Activated CD8-positive, alpha-beta T cell treated with anti-CD3 and anti-CD28 coated beads for 36 hours (primary cell): ENCODE measurements around the gene KATNB1. TPM values are rescaled to one million over a fixed set of nuclear protein-coding genes. Genes with fewer than 3 reads are reported as not detected.

Experiments
- ATAC-seq: fragments of 200-7000 bp; cut with Tn5 transposase; one replicate; pipeline ENCODE4 v1.10.0; 2021; ENCODE audit warnings: mild to moderate bottlenecking, moderate library complexity
- CTCF ChIA-PET: fragments of 350-600 bp; sonication (Branson Sonifier 250); formaldehyde crosslinking; loops from one replicate; lab custom pipeline; 2021; ENCODE audit warnings: antibody characterized with exemption; lab: Charles Lee
- POLR2A ChIA-PET: fragments of 350-600 bp; sonication (Branson Sonifier 250); formaldehyde crosslinking; loops from one replicate; lab custom pipeline; 2021; ENCODE audit warnings: antibody characterized with exemption; lab: Charles Lee
- DNase-seq: peaks from one replicate; pipeline ENCODE4 v3.0.0-alpha.2; 2020
- H3K27ac Mint-ChIP-seq: one replicate; pipeline ENCODE4 v1.8.0; 2021; ENCODE audit warnings: mild to moderate bottlenecking, mixed read lengths
- H3K27me3 Mint-ChIP-seq: one replicate; pipeline ENCODE4 v1.8.0; 2021; ENCODE audit warnings: mixed read lengths
- H3K36me3 Mint-ChIP-seq: one replicate; pipeline ENCODE4 v1.8.0; 2021; ENCODE audit warnings: low read depth, mixed read lengths
- H3K4me1 Mint-ChIP-seq: one replicate; pipeline ENCODE4 v1.8.0; 2021; ENCODE audit warnings: low read depth, mixed read lengths
- H3K4me3 Mint-ChIP-seq: one replicate; pipeline ENCODE4 v1.8.0; 2021; ENCODE audit warnings: mild to moderate bottlenecking, moderate library complexity, mixed read lengths
- H3K9me3 Mint-ChIP-seq: one replicate; pipeline ENCODE4 v1.8.0; 2021; ENCODE audit warnings: mixed read lengths
- CTCF ChIP-seq: fragments of 200-600 bp; IDR thresholded peaks from one replicate; pipeline ENCODE4 v1.8.0; 2022; ENCODE audit warnings: antibody characterized with exemption, mild to moderate bottlenecking
- intact Hi-C: fragments of 100-400 bp; cut with micrococcal nuclease; formaldehyde crosslinking; loops from one replicate; pipeline ENCODE4 v1.10.0; 2022
- total RNA-seq, 2 experiments: library from RNA; stranded (reverse); gene quantifications; one replicate each; pipeline ENCODE4 v1.2.3, GENCODE V29; 2021

KATNB1 gene
- total RNA-seq, 2 experiments from 2014 or later = 35.1 to 39.6 TPM

- DNase-seq (no peak), ATAC-seq (no peak)
- Mint-ChIP-seq H3K4me1 (peaks cover 4% of the 10 kb centered on the region), H3K27ac (no peak overlapping the region), H3K36me3 (peaks cover 7% of the 10 kb centered on the region), H3K4me3 (no peak overlapping the region), H3K27me3 (no peaks in the 10 kb centered on the region), H3K9me3 (no peaks in the 10 kb centered on the region)
- TF ChIP-seq CTCF = no peak
- ChIA-PET POLR2A (interaction anchor here (1.7 kb wide), 1 partner anchor 8 kb away, joined by 3 read pairs; no protein-coding TSS in a partner anchor), CTCF (interaction anchor here (4.4 kb wide), 1 partner anchor 17 kb away, joined by 24 read pairs; the partner anchor contains the start of gene KATNB1)
- intact Hi-C loops = no loop called here
Observed at GRCh38 chr16:57753448-57754353, 18.1 kb downstream of the KATNB1 start.

DNA sequence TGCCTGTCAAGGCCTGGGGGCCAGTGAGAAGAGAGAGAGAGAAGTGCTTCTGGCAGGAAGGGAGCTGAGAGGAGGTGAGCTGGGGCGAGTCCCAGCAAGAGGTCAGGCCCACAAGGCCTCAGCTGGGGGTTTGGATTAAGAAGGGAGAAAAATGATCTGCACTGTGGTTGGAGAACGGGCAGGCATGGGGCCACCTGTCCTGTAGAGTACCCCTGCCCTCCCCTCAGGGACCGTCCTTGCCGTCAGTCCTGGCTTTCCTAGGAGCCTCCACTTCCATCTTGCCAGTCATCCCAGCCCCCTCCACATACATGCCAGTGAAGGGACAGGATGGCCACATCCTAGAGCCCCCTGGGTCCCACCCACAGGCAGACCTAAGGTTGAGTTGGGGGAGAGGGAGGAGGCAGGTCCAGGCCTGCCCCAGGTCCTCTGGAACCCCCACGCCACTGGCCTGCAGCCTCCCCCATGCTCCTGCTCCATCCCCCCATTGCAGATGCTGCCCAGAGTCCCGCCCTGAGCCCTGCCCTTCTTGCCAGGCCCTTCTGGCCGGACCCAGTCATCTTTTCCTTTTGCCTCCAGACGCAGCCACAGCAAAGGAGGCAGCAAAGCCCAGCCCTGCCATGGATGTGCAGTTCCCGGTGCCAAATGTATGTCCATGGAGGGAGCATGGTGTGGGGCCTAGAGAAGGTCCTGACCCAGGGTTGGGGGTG, 18.9 kb downstream of the KATNB1 start:
- Mint-ChIP-seq H3K36me3 (peaks cover 7% of the 10 kb centered on the region), H3K9me3 (no peaks in the 10 kb centered on the region), H3K4me1 (peaks cover 4% of the 10 kb centered on the region), H3K4me3 (no peak overlapping the region), H3K27ac (no peak overlapping the region), H3K27me3 (no peaks in the 10 kb centered on the region)
- intact Hi-C loops = no loop called here
- DNase-seq (no peak), ATAC-seq (no peak)
- ChIA-PET POLR2A (interaction anchor here (1.7 kb wide), 1 partner anchor 9 kb away, joined by 3 read pairs; no protein-coding TSS in a partner anchor), CTCF (interaction anchor here (4.4 kb wide), 1 partner anchor 18 kb away, joined by 24 read pairs; the partner anchor contains the start of gene KATNB1)
- TF ChIP-seq CTCF = no peak

DNA sequence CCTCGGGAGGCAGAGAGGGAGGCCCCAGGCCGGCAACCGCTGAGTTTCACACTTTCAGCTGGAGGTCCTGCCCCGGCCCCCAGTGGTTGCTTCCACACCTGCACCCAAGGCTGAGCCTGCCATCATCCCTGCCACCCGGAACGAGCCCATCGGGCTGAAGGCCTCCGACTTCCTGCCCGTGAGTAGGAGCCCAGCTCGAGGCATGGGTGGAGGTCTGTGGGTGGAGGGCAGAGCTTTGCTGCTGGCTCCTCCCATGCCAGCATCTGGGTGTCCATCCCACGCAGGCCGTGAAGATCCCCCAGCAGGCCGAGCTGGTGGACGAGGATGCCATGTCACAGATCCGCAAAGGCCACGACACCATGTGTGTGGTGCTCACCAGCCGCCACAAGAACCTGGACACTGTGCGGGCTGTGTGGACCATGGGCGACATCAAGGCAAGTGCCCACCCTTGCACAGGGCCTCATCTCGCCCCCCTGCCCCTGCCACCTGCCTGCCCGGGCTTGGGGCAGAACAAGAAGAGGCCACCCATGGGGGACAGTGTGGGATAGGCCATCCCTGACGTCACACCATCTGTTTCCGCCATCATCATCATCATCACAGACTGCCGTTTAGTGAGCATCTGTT, 19.6 kb downstream of the KATNB1 start:
- intact Hi-C loops = no loop called here
- Mint-ChIP-seq H3K9me3 (no peaks in the 10 kb centered on the region), H3K36me3 (peaks cover 7% of the 10 kb centered on the region), H3K27me3 (no peaks in the 10 kb centered on the region), H3K4me3 (no peak overlapping the region), H3K27ac (no peak overlapping the region), H3K4me1 (peaks cover 4% of the 10 kb centered on the region)
- DNase-seq = no peak
- CTCF ChIA-PET = interaction anchor here (1.6 to 4.4 kb wide), 2 partner anchors 19 to 100 kb away, joined by 4 to 24 read pairs; partner anchors contain the start of gene KATNB1
- ATAC-seq = no peak
- no peak for TF ChIP-seq CTCF
- POLR2A ChIA-PET = interaction anchor here (1.7 kb wide), 1 partner anchor 10 kb away, joined by 3 read pairs; no protein-coding TSS in a partner anchor

DNA sequence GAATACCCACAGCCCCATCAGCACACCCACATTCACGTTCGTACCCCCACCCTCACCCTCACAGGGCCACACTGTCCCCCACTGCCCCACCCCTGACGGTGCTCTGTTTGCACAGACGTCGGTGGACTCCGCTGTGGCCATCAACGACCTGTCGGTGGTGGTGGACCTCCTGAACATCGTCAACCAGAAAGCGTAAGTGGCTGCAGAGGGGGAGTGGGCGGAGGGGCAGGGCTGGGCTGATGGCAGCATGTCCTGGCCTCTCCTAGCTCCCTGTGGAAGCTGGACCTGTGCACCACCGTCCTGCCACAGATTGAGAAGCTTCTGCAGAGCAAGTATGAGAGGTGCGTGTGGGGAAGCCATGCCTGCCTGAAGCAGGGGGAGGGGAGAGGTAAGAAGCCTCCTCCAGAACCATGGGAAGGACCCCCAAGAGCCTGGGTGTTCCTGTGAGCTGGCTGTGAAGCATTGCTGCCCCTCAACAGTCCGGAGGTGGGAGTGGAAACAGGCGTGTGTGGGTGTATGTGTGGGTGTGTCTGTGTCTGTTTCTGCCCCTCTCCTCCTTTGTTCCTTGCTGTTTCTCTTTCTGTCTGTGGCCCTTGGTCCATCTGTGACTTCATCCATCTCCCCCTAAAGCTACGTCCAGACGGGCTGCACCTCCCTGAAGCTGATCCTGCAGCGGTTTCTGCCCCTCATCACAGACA, 20.3 kb downstream of the KATNB1 start:
- Mint-ChIP-seq H3K4me1 (peaks cover 4% of the 10 kb centered on the region), H3K4me3 (no peak overlapping the region), H3K27me3 (no peaks in the 10 kb centered on the region), H3K36me3 (peaks cover 7% of the 10 kb centered on the region), H3K9me3 (no peaks in the 10 kb centered on the region), H3K27ac (no peak overlapping the region)
- POLR2A ChIA-PET = no interaction called here
- intact Hi-C loops = no loop called here
- no peak for ATAC-seq
- DNase-seq = no peak
- CTCF ChIA-PET = interaction anchor here (0.7 to 4.4 kb wide), 16 partner anchors 8 to 338 kb away, joined by 3 to 24 read pairs (median 5); partner anchors contain the start of gene KATNB1
- TF ChIP-seq CTCF = no peak
